ENCODE measurements around the gene SLC35F2. TPM values are rescaled to one million over a fixed set of nuclear protein-coding genes. Genes with fewer than 3 reads are reported as not detected.

Gene SLC35F2
- total and polyA plus RNA-seq, 2 of the 4 experiments (the other 2 are of a cell fraction) = 4.9 to 15.4 TPM

DNA sequence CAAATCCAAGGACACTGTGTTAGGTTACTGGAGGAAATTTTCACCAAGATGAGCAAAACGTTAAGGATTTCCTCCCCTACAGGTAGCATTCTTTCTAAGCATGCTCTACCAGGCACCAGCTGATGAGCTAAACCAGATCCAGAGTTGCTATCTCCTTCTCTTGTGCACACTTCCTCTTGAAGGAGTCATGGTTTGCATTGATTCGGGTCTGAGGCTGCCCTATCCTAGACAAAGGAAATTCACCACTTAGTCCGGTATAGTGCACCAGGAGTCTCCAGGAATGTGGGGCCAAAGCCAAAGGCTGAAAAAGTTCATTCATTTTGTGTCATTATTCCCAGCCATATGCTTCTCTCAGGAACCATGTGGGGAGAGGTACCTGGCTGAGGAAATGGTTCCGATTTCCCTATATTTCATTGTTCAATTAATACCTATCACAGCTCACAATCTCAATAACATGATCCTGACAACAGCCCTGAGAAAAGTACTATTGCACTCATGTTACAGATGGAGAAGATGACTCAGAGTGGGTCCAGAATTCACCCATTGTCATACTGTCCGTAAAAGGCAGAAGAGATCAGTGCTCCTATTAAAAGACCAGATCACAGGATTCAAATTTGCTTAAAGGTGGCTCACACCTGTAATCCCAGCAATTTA, 39.1 kb downstream of the SLC35F2 start:
- no peak overlapping the region for H3K4me3 ChIP-seq (ENCODE audit: insufficient read depth, low read depth, low read length)
- H3K9me3 ChIP-seq (ENCODE audit: control insufficient read depth, insufficient read depth, low read length) = no peaks in the 10 kb centered on the region
- in situ Hi-C loops (cut with MboI; ENCODE audit: low sequenced_read_pairs) = no loop called here
- dilution Hi-C loops (cut with HindIII; ENCODE audit: low sequenced_read_pairs, unreplicated experiment) = no loop called here
- H3K79me1 ChIP-seq (ENCODE audit: low read depth in 1 of 2, low read length in 2 of 2) = peaks cover 0 to 4% of the 10 kb centered on the region in 2 experiments; a peak in 1 of 4 replicates
- no peak overlapping the region for H2BK120ac ChIP-seq (ENCODE audit: low read depth, low read length)
- no peak overlapping the region for H3K4ac ChIP-seq (ENCODE audit: low read depth, low read length)
- no peak overlapping the region for H2AK5ac ChIP-seq (ENCODE audit: low read depth, low read length)
- H3K18ac ChIP-seq (ENCODE audit: low read depth, low read length) = no peak overlapping the region
- POLR2A ChIA-PET (ENCODE audit: unreplicated experiment) = no interaction called here
- no peak overlapping the region for H2BK15ac ChIP-seq (ENCODE audit: low read depth, low read length)
- no peak overlapping the region for H3K56ac ChIP-seq (ENCODE audit: extremely low read depth, insufficient read depth, low read length)
- no peak overlapping the region for H2AFZ ChIP-seq (replicated peaks; ENCODE audit: low read length, poor library complexity)
- no peak overlapping the region for H3K14ac ChIP-seq (replicated peaks; ENCODE audit: low read depth, low read length)
- H4K5ac ChIP-seq (ENCODE audit: low read depth, low read length) = no peak overlapping the region
- no peaks in the 10 kb centered on the region for H4K20me1 ChIP-seq (ENCODE audit: insufficient read depth, low read length)
- intact Hi-C loops (cut with micrococcal nuclease) = no loop called here
- no peak overlapping the region for H2AK9ac ChIP-seq (replicated peaks; ENCODE audit: low read depth, low read length, poor library complexity)
- H3K27me3 ChIP-seq (ENCODE audit: control insufficient read depth, insufficient read depth, low read length) = no peaks in the 10 kb centered on the region
- no peak overlapping the region for H3K4me2 ChIP-seq (ENCODE audit: low read depth, low read length)
- ATAC-seq (ENCODE audit: low read depth) (no peak), DNase-seq (peak; percentile 46)
- 100% methylated on average over 1 of the region's 5 CpGs; no CpG with 5 or more reads in 1 of the 2 experiments for WGBS, 2 experiments (ENCODE audit: extremely low coverage in 2 of 2, insufficient read length in 1 of 2)
- H3K27ac ChIP-seq (ENCODE audit: insufficient read depth, low read length) = no peak overlapping the region
- H3K23ac ChIP-seq (ENCODE audit: low read depth, low read length) = no peak overlapping the region
- CTCF ChIA-PET = no interaction called here
- no peak overlapping the region for H3K9ac ChIP-seq (ENCODE audit: low read depth, low read length)
- H3K36me3 ChIP-seq (ENCODE audit: control insufficient read depth, insufficient read depth, low read length) = no peaks in the 10 kb centered on the region
- H3K4me1 ChIP-seq (ENCODE audit: control insufficient read depth, insufficient read depth, low read length) = no peaks in the 10 kb centered on the region
- H3K9me1 ChIP-seq (ENCODE audit: insufficient read depth, low read length) = no peaks in the 10 kb centered on the region; the same call in 1 of the 2 replicates
- BruUV-seq (replicated peaks) = no TSS peak
- no peak for TF ChIP-seq CEBPB (IDR thresholded peaks at IDR 0.05; ENCODE audit: low read depth, low read length)
- TF ChIP-seq BHLHE40 (IDR thresholded peaks at IDR 0.05; ENCODE audit: low read depth, low read length) = no peak
- 0 out of 2 replicates have a peak, but pooled peaks have one; percentile 3 for TF ChIP-seq FOS (IDR thresholded peaks at IDR 0.05; ENCODE audit: low read depth, low read length)
- H2BK20ac ChIP-seq (ENCODE audit: low read depth, low read length) = no peak overlapping the region
- no peak overlapping the region for H4K8ac ChIP-seq (ENCODE audit: low read depth in 2 of 2, low read length in 2 of 2)
- no peak overlapping the region for H4K91ac ChIP-seq (ENCODE audit: insufficient read depth, low read depth, low read length)
- H2BK5ac ChIP-seq (ENCODE audit: low read depth, low read length, poor library complexity, severe bottlenecking) = no peak overlapping the region

Measured in IMR-90 (cell line).